LHCN-M2 (cell line): Measurements from ENCODE around the gene ZNF385C. TPM values are rescaled to one million over a fixed set of nuclear protein-coding genes. Genes with fewer than 3 reads are reported as not detected.

Experiments
- DNase-seq: peaks from one replicate; pipeline ENCODE4 v3.0.0-alpha.2; 2012; ENCODE audit warnings: low read depth
- total RNA-seq: library from RNA; depleted of rRNA; stranded (reverse); fragments of >200 nt; gene quantifications from 2 replicates; pipeline ENCODE4 v1.2.3, GENCODE V29; 2014

ZNF385C gene
- total RNA-seq, 1 experiment from 2014 or later, result not detected

- no peak for DNase-seq
Measured at GRCh38 chr17:42051013-42051400, 47.3 kb downstream of the ZNF385C start.

- DNase-seq, result no peak
Measured at GRCh38 chr17:42050393-42051012, 47.8 kb downstream of the ZNF385C start, which contains the start of gene C17orf113. C17orf113 (minus strand) TSS chr17:42050601; CDS start chr17:42043376, 7,225 bp downstream.

- no peak for DNase-seq
Measured at GRCh38 chr17:42049834-42050392, 48.4 kb downstream of the ZNF385C start.

- DNase-seq, result no peak
Measured at GRCh38 chr17:42047343-42047742, 50.9 kb downstream of the ZNF385C start.

GRCh38 chr17:42045719-42046118, 52.6 kb downstream of the ZNF385C start:
- DNase-seq, result no peak

- no peak for DNase-seq
Measured at GRCh38 chr17:42042598-42043319, 55.5 kb downstream of the ZNF385C start.

- DNase-seq, result no peak
Measured at GRCh38 chr17:42041619-42042018, 56.7 kb downstream of the ZNF385C start.

- no peak for DNase-seq
Measured at GRCh38 chr17:42040818-42041217, 57.5 kb downstream of the ZNF385C start.

- no peak for DNase-seq
Measured at GRCh38 chr17:42039794-42040763, 58.2 kb downstream of the ZNF385C start.

- no peak for DNase-seq
Measured at GRCh38 chr17:42038221-42038973, 59.9 kb downstream of the ZNF385C start.

GRCh38 chr17:42034059-42034458, 64.2 kb downstream of the ZNF385C start:
- DNase-seq, result no peak

GRCh38 chr17:42031584-42031983, 66.7 kb downstream of the ZNF385C start:
- no peak for DNase-seq

- DNase-seq, result no peak
Measured at GRCh38 chr17:42028791-42029127, 69.5 kb downstream of the ZNF385C start.

GRCh38 chr17:42027961-42028790, 70.1 kb downstream of the ZNF385C start:
- DNase-seq, result no peak

GRCh38 chr17:42027590-42027889, 70.7 kb downstream of the ZNF385C start:
- no peak for DNase-seq

- peak; percentile 34 for DNase-seq
Measured at GRCh38 chr17:42026857-42027589, 71.2 kb downstream of the ZNF385C start.

- no peak for DNase-seq
Measured at GRCh38 chr17:42025936-42026335, 72.3 kb downstream of the ZNF385C start.

- DNase-seq, result no peak
Measured at GRCh38 chr17:42025191-42025579, 73.1 kb downstream of the ZNF385C start.

GRCh38 chr17:42023524-42024349, 74.5 kb downstream of the ZNF385C start:
- DNase-seq, result no peak
